ENCODE measurements around the gene NCAPD3. TPM values are rescaled to one million over a fixed set of nuclear protein-coding genes. Genes with fewer than 3 reads are reported as not detected.

NCAPD3 gene
- total and polyA plus RNA-seq, 2 of the 13 experiments (the other 11 are each of a cell fraction or from before 2014, with no cell fraction given) = 20.7 to 25.6 TPM

GRCh38 chr11:134145715-134146114 lies 78.1 kb downstream of the NCAPD3 start:
- Histone ChIP-seq H2AFZ (ENCODE audit: low read length) (no peak overlapping the region), H3K27me3 (ENCODE audit: control insufficient read depth in 1 of 2, insufficient read depth in 2 of 2, low read length in 2 of 2) (no peaks in the 10 kb centered on the region), H4K20me1 (ENCODE audit: insufficient read depth, low read length) (no peaks in the 10 kb centered on the region), H3K4me2 (ENCODE audit: low read depth, low read length) (no peak overlapping the region), H3K4me1 (ENCODE audit: insufficient read depth, low read length) (no peaks in the 10 kb centered on the region), H3K4me3 (replicated peaks in 1 of 3; ENCODE audit: insufficient read depth in 1 of 3, low read depth in 2 of 3, low read length in 3 of 3) (no peak overlapping the region), H3K9ac (ENCODE audit: insufficient read depth, low read depth, low read length) (no peak overlapping the region), H3K79me2 (ENCODE audit: insufficient read depth, low read length) (no peaks in the 10 kb centered on the region), H3K36me3 (replicated peaks in 1 of 2; ENCODE audit: control insufficient read depth in 1 of 2, insufficient read depth in 2 of 2, low read length in 2 of 2) (peaks cover 2 to 6% of the 10 kb centered on the region in 2 experiments; a peak in 4 of 5 replicates), H3K27ac (ENCODE audit: extremely low read length, insufficient read depth, low read length) (no peak overlapping the region), H3K9me3 (ENCODE audit: low read length) (no peaks in the 10 kb centered on the region)
- no peak for ATAC-seq
- POLR2A ChIA-PET = no interaction called here
- intact Hi-C loops (cut with micrococcal nuclease; ENCODE audit: unreplicated experiment) (no loop called here), in situ Hi-C loops (cut with HindIII; ENCODE audit: extremely low pct_ligation_motif_present, low pct_unique_long_range_greater_than_20kb) (no loop called here)
- CTCF ChIA-PET (ENCODE audit: low intra/inter-chr PET ratio, low total read pairs) = no interaction called here
- WGBS (ENCODE audit: low lambda C conversion rate) = 96% methylated on average over 8 of the region's 8 CpGs
- DNase-seq (ENCODE audit: low spot score) = no peak
- no TSS peak for BruUV-seq (replicated peaks)
- no peak for TF ChIP-seq ONECUT2 (CRISPR knock-in tag; IDR thresholded peaks at IDR 0.05)
- no peak for TF ChIP-seq FLYWCH1 (CRISPR knock-in tag; IDR thresholded peaks at IDR 0.05)
- TF ChIP-seq ZNF547 (CRISPR knock-in tag; IDR thresholded peaks at IDR 0.05) = no peak
- no peak for TF ChIP-seq ZNF180 (CRISPR knock-in tag; IDR thresholded peaks at IDR 0.05; ENCODE audit: borderline replicate concordance, low read depth)
- no peak for TF ChIP-seq HNRNPLL (IDR thresholded peaks at IDR 0.05; ENCODE audit: low read depth, low read length, poor library complexity, severe bottlenecking)
- no peak for TF ChIP-seq ZKSCAN1 (IDR thresholded peaks at IDR 0.05; ENCODE audit: low read length)
- no peak for TF ChIP-seq ARID2 (CRISPR knock-in tag; IDR thresholded peaks at IDR 0.05; ENCODE audit: borderline replicate concordance)
- no peak for FAIRE-seq

GRCh38 chr11:134144744-134145143 lies 79.0 kb downstream of the NCAPD3 start:
- no peaks in the 10 kb centered on the region for H3K4me1 ChIP-seq (ENCODE audit: insufficient read depth, low read length)
- in situ Hi-C loops (cut with HindIII; ENCODE audit: extremely low pct_ligation_motif_present, low pct_unique_long_range_greater_than_20kb) (loop anchor here (5.0 kb wide), 1 partner anchor 97 kb away; no protein-coding TSS in a partner anchor), intact Hi-C loops (cut with micrococcal nuclease; ENCODE audit: unreplicated experiment) (no loop called here)
- H4K20me1 ChIP-seq (ENCODE audit: insufficient read depth, low read length) = no peaks in the 10 kb centered on the region
- H2AFZ ChIP-seq (ENCODE audit: low read length) = no peak overlapping the region
- ATAC-seq (no peak), DNase-seq (ENCODE audit: low spot score) (no peak), FAIRE-seq (no peak)
- TF ChIP-seq CEBPB (IDR thresholded peaks at IDR 0.05; ENCODE audit: borderline replicate concordance, low read depth, low read length) (peak; percentile 81), CEBPG (CRISPR knock-in tag; IDR thresholded peaks at IDR 0.05) (0 out of 2 replicates have a peak, but pooled peaks have one; percentile 7), KLF15 (CRISPR knock-in tag; IDR thresholded peaks at IDR 0.05; ENCODE audit: borderline replicate concordance) (no peak)
- no peaks in the 10 kb centered on the region for H3K79me2 ChIP-seq (ENCODE audit: insufficient read depth, low read length)
- ChIA-PET CTCF (ENCODE audit: low intra/inter-chr PET ratio, low total read pairs) (no interaction called here), POLR2A (no interaction called here)
- no peak overlapping the region for H3K9ac ChIP-seq (ENCODE audit: insufficient read depth, low read depth, low read length)
- no peak overlapping the region for H3K4me2 ChIP-seq (ENCODE audit: low read depth, low read length)
- no peaks in the 10 kb centered on the region for H3K36me3 ChIP-seq (replicated peaks in 1 of 2; ENCODE audit: control insufficient read depth in 1 of 2, insufficient read depth in 2 of 2, low read length in 2 of 2)
- no peak overlapping the region for H3K4me3 ChIP-seq (replicated peaks in 1 of 3; ENCODE audit: insufficient read depth in 1 of 3, low read depth in 2 of 3, low read length in 3 of 3)
- BruUV-seq (replicated peaks) = no TSS peak
- no peaks in the 10 kb centered on the region for H3K9me3 ChIP-seq (ENCODE audit: low read length)
- no peak overlapping the region for H3K27ac ChIP-seq (ENCODE audit: extremely low read length, insufficient read depth, low read length)
- WGBS (ENCODE audit: low lambda C conversion rate) = 82% methylated on average over 5 of the region's 5 CpGs
- H3K27me3 ChIP-seq (ENCODE audit: control insufficient read depth in 1 of 2, insufficient read depth in 2 of 2, low read length in 2 of 2) = no peaks in the 10 kb centered on the region
